ENCODE measurements around the gene SPC24.
A peak's percentile ranks its signal among the peaks of the same experiment; 100 is the strongest.

DNA sequence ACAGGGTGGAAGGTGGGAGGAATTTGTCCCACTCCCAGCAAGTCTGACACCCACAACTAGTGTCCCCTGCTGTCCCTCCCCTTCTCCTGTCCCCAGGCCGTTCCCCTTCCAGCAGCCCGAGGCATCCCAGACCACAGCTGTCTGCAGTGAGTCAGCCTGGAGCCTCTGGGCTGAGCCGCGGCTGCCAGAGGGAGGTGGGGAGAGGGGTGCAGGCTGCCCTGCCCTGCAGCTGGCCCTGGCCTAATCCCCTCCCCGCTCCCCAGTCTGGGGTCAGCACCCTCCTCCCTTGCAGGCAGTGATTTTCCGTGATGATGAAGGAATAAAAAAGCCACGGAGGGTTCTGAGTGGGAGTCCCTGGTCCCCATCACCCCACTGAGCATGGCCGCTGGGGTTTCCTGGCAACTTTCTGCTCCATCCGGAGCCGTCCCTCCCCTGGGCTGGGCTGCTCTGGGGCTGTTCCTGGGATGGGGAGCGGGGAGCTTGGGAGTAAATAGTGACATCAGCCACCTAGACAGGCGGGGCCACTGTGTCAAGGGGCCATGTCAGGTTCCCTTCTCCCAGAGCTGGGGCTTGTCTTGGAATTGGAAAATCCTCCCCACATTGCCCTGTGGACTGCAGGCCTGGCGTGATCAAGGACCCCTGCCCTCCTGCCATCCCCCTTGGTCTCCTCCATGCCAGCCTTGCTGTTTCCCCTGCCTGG lies 16.8 kb downstream of the SPC24 start:
- TF ChIP-seq, protein P1, sequence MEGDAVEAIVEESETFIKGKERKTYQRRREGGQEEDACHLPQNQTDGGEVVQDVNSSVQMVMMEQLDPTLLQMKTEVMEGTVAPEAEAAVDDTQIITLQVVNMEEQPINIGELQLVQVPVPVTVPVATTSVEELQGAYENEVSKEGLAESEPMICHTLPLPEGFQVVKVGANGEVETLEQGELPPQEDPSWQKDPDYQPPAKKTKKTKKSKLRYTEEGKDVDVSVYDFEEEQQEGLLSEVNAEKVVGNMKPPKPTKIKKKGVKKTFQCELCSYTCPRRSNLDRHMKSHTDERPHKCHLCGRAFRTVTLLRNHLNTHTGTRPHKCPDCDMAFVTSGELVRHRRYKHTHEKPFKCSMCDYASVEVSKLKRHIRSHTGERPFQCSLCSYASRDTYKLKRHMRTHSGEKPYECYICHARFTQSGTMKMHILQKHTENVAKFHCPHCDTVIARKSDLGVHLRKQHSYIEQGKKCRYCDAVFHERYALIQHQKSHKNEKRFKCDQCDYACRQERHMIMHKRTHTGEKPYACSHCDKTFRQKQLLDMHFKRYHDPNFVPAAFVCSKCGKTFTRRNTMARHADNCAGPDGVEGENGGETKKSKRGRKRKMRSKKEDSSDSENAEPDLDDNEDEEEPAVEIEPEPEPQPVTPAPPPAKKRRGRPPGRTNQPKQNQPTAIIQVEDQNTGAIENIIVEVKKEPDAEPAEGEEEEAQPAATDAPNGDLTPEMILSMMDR (IDR thresholded peaks at IDR 0.05), result no peak
- TF ChIP-seq, protein P2, sequence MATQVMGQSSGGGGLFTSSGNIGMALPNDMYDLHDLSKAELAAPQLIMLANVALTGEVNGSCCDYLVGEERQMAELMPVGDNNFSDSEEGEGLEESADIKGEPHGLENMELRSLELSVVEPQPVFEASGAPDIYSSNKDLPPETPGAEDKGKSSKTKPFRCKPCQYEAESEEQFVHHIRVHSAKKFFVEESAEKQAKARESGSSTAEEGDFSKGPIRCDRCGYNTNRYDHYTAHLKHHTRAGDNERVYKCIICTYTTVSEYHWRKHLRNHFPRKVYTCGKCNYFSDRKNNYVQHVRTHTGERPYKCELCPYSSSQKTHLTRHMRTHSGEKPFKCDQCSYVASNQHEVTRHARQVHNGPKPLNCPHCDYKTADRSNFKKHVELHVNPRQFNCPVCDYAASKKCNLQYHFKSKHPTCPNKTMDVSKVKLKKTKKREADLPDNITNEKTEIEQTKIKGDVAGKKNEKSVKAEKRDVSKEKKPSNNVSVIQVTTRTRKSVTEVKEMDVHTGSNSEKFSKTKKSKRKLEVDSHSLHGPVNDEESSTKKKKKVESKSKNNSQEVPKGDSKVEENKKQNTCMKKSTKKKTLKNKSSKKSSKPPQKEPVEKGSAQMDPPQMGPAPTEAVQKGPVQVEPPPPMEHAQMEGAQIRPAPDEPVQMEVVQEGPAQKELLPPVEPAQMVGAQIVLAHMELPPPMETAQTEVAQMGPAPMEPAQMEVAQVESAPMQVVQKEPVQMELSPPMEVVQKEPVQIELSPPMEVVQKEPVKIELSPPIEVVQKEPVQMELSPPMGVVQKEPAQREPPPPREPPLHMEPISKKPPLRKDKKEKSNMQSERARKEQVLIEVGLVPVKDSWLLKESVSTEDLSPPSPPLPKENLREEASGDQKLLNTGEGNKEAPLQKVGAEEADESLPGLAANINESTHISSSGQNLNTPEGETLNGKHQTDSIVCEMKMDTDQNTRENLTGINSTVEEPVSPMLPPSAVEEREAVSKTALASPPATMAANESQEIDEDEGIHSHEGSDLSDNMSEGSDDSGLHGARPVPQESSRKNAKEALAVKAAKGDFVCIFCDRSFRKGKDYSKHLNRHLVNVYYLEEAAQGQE (IDR thresholded peaks at IDR 0.05; ENCODE audit: low read depth, low read length), result no peak
- TF ChIP-seq TAF1 (IDR thresholded peaks at IDR 0.05; ENCODE audit: borderline replicate concordance, low read depth, low read length) (no peak), RXRA (IDR thresholded peaks at IDR 0.05; ENCODE audit: borderline replicate concordance, low read depth) (peak; percentile 69; the same call in 1 of the 2 replicates), FOSL2 (IDR thresholded peaks at IDR 0.05; ENCODE audit: borderline replicate concordance, low read depth) (peak; percentile 78; the same call in 1 of the 2 replicates), YY1 (IDR thresholded peaks at IDR 0.05; ENCODE audit: low read depth) (peak; percentile 69), JUND (IDR thresholded peaks at IDR 0.05) (peak; percentile 59), EZH2phosphoT487 (IDR thresholded peaks at IDR 0.05; ENCODE audit: borderline replicate concordance, low read depth) (no peak)
- TF ChIP-seq, protein P3, sequence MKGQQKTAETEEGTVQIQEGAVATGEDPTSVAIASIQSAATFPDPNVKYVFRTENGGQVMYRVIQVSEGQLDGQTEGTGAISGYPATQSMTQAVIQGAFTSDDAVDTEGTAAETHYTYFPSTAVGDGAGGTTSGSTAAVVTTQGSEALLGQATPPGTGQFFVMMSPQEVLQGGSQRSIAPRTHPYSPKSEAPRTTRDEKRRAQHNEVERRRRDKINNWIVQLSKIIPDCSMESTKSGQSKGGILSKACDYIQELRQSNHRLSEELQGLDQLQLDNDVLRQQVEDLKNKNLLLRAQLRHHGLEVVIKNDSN (IDR thresholded peaks at IDR 0.05; ENCODE audit: borderline replicate concordance, low read depth), result no peak
- TF ChIP-seq, protein P4, sequence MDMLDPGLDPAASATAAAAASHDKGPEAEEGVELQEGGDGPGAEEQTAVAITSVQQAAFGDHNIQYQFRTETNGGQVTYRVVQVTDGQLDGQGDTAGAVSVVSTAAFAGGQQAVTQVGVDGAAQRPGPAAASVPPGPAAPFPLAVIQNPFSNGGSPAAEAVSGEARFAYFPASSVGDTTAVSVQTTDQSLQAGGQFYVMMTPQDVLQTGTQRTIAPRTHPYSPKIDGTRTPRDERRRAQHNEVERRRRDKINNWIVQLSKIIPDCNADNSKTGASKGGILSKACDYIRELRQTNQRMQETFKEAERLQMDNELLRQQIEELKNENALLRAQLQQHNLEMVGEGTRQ (IDR thresholded peaks at IDR 0.05; ENCODE audit: borderline replicate concordance, low read depth, low read length), result no peak
